ENCODE measurements around the gene SELENOI. TPM values are rescaled to one million over a fixed set of nuclear protein-coding genes. Genes with fewer than 3 reads are reported as not detected.
"Not testable (repeated sequence)": the region's sequence is repeated elsewhere in the genome, so short reads cannot be mapped to it uniquely, and the experiment has no call there.

Gene SELENOI
- total RNA-seq, 1 donor from 2014 or later: 12.5 TPM

GRCh38 chr2:26326514-26326913 is 19.4 kb upstream of the SELENOI start:
- DNase-seq (ENCODE audit: extremely low read depth, low read depth, low spot score): no peak

GRCh38 chr2:26327291-26328272 is 18.4 kb upstream of the SELENOI start:
- no peak for DNase-seq (ENCODE audit: extremely low read depth, low read depth, low spot score)

GRCh38 chr2:26329083-26329482 is 16.9 kb upstream of the SELENOI start:
- not testable (repeated sequence) for DNase-seq (ENCODE audit: extremely low read depth, low read depth, low spot score)

GRCh38 chr2:26330114-26330549 is 15.8 kb upstream of the SELENOI start:
- DNase-seq (ENCODE audit: extremely low read depth, low read depth, low spot score): no peak

GRCh38 chr2:26330604-26331003 is 15.3 kb upstream of the SELENOI start:
- DNase-seq (ENCODE audit: extremely low read depth, low read depth, low spot score): no peak

GRCh38 chr2:26331321-26331720 is 14.6 kb upstream of the SELENOI start:
- not testable (repeated sequence) for DNase-seq (ENCODE audit: extremely low read depth, low read depth, low spot score)

- DNase-seq (ENCODE audit: extremely low read depth, low read depth, low spot score): no peak
These were observed 12.7 kb upstream of the SELENOI start for GRCh38 chr2:26333293-26333692.

GRCh38 chr2:26335231-26335630 is 10.7 kb upstream of the SELENOI start:
- DNase-seq (ENCODE audit: extremely low read depth, low read depth, low spot score): no peak

GRCh38 chr2:26336719-26337118 is 9.2 kb upstream of the SELENOI start:
- DNase-seq (ENCODE audit: extremely low read depth, low read depth, low spot score): no peak

GRCh38 chr2:26337298-26337697 is 8.6 kb upstream of the SELENOI start:
- no peak for DNase-seq (ENCODE audit: extremely low read depth, low read depth, low spot score)

- no peak for DNase-seq (ENCODE audit: extremely low read depth, low read depth, low spot score)
These were observed 5.1 kb upstream of the SELENOI start for GRCh38 chr2:26340831-26341230.

GRCh38 chr2:26344581-26345282 is 1.2 kb upstream of the SELENOI start:
- DNase-seq (ENCODE audit: extremely low read depth, low read depth, low spot score): no peak

GRCh38 chr2:26345283-26345544 is 729 bp upstream of the SELENOI start:
- no peak for DNase-seq (ENCODE audit: extremely low read depth, low read depth, low spot score)

GRCh38 chr2:26346454-26347053 is 611 bp downstream of the SELENOI start, which contains the start of gene ADGRF3:
Gene ADGRF3, minus strand, starts transcription at chr2:26346789. Its CDS starts 555 bp downstream, at chr2:26346234.
- DNase-seq (ENCODE audit: extremely low read depth, low read depth, low spot score): no peak

- no peak for DNase-seq (ENCODE audit: extremely low read depth, low read depth, low spot score)
These were observed 1.4 kb downstream of the SELENOI start for GRCh38 chr2:26347286-26347865.

- no peak for DNase-seq (ENCODE audit: extremely low read depth, low read depth, low spot score)
These were observed 3.7 kb downstream of the SELENOI start for GRCh38 chr2:26349690-26350089.

GRCh38 chr2:26351375-26352090 is 5.6 kb downstream of the SELENOI start:
- no peak for DNase-seq (ENCODE audit: extremely low read depth, low read depth, low spot score)

GRCh38 chr2:26352892-26353291 is 6.9 kb downstream of the SELENOI start:
- no peak for DNase-seq (ENCODE audit: extremely low read depth, low read depth, low spot score)

- DNase-seq (ENCODE audit: extremely low read depth, low read depth, low spot score): not testable (repeated sequence)
These were observed 8.5 kb downstream of the SELENOI start for GRCh38 chr2:26354469-26354868.

Measured in glomerular endothelial cell (primary cell).